A673 (cell line): Measurements from ENCODE around the gene C16orf74. TPM values are rescaled to one million over a fixed set of nuclear protein-coding genes. Genes with fewer than 3 reads are reported as not detected.

ENCODE experiments used
- BruUV-seq: library from RNA; stranded (reverse); fragments of 400-500 nt; replicated peaks from 2 replicates; lab custom pipeline; 2021; lab: Mats Ljungman, UMichigan
- CTCF ChIA-PET: fragments of 300-600 bp; sonication (Branson Sonifier 250); formaldehyde crosslinking; loops from one replicate; lab custom pipeline; 2022; ENCODE audit warnings: antibody characterized with exemption; lab: Charles Lee
- POLR2A ChIA-PET: fragments of 300-600 bp; sonication (Branson Sonifier 250); formaldehyde crosslinking; loops from one replicate; lab custom pipeline; 2022; ENCODE audit warnings: antibody characterized with exemption; ENCODE audit not compliant: low non-redundant PET; lab: Charles Lee
- DNase-seq: peaks from one replicate; pipeline ENCODE4 v3.0.0-alpha.2; 2015; ENCODE audit warnings: low spot score
- H3K27ac ChIP-seq: fragments of 200-600 bp; sonication (generic); 2 replicates; pipeline ENCODE4 v1.5.1; 2016; ENCODE audit warnings: mixed run types, low read depth, mild to moderate bottlenecking, mixed read lengths, antibody characterized with exemption, low read length; ENCODE audit not compliant: poor library complexity, severe bottlenecking
- H3K27me3 ChIP-seq: fragments of 200-600 bp; sonication (generic); replicated peaks from 2 replicates; pipeline ENCODE4 v1.6.1; 2017; ENCODE audit warnings: mixed run types, low read depth, mild to moderate bottlenecking, mixed read lengths, antibody characterized with exemption, low read length; ENCODE audit not compliant: insufficient read depth, poor library complexity
- H3K36me3 ChIP-seq: fragments of 200-600 bp; sonication (generic); 2 replicates; pipeline ENCODE4 v1.6.1; 2016; ENCODE audit warnings: mixed run types, mild to moderate bottlenecking, mixed read lengths, antibody characterized with exemption, low read length; ENCODE audit not compliant: insufficient read depth, poor library complexity, severe bottlenecking
- H3K4me1 ChIP-seq: fragments of 200-600 bp; sonication (generic); 2 replicates; pipeline ENCODE4 v1.6.1; 2017; ENCODE audit warnings: mixed run types, mild to moderate bottlenecking, mixed read lengths, antibody characterized with exemption, low read length; ENCODE audit not compliant: insufficient read depth, poor library complexity, severe bottlenecking
- H3K4me3 ChIP-seq: fragments of 200-600 bp; sonication (generic); 2 replicates; pipeline ENCODE4 v1.5.1; 2016; ENCODE audit warnings: low read depth, mixed run types, mild to moderate bottlenecking, mixed read lengths, low read length; ENCODE audit not compliant: poor library complexity, severe bottlenecking
- H3K9me3 ChIP-seq: fragments of 200-600 bp; sonication (generic); 2 replicates; pipeline ENCODE4 v1.6.1; 2016; ENCODE audit warnings: mixed run types, low read depth, mild to moderate bottlenecking, mixed read lengths, antibody characterized with exemption, low read length; ENCODE audit not compliant: poor library complexity, severe bottlenecking
- CTCF ChIP-seq: fragments of 300-800, 200-600 bp; sonication (generic); conservative IDR thresholded peaks from 2 replicates; pipeline ENCODE4 v1.5.1; 2017; ENCODE audit warnings: low read depth, mild to moderate bottlenecking, antibody characterized with exemption, low read length, moderate library complexity, mixed read lengths
- EZH2 ChIP-seq: fragments of 200-600 bp; sonication (generic); IDR thresholded peaks from 2 replicates; pipeline ENCODE4 v1.6.1; 2017; ENCODE audit warnings: borderline replicate concordance, low read depth, mild to moderate bottlenecking, mixed read lengths, antibody characterized with exemption, low read length; ENCODE audit not compliant: poor library complexity, severe bottlenecking
- intact Hi-C: fragments of 100-400 bp; cut with micrococcal nuclease; formaldehyde crosslinking; loops from one replicate; pipeline ENCODE4 v1.10.0; 2022; ENCODE audit not compliant: unreplicated experiment
- total RNA-seq: library from RNA; stranded (reverse); gene quantifications from 2 replicates; pipeline ENCODE4 v1.2.3, GENCODE V29; 2021

Gene C16orf74
- total RNA-seq, 1 experiment from 2014 or later: 3.8 TPM

GRCh38 chr16:85789773-85790172 lies 38.9 kb upstream of the C16orf74 start:
- H3K4me3 ChIP-seq: no peak overlapping the region
- CTCF ChIA-PET: no interaction called here
- POLR2A ChIA-PET: interaction anchor here (0.7 kb wide), 1 partner anchor 835 kb away, joined by 4 read pairs; no protein-coding TSS in a partner anchor
- intact Hi-C loops: no loop called here
- TF ChIP-seq CTCF (no peak), EZH2 (no peak)
- no peak overlapping the region for H3K27ac ChIP-seq
- H3K9me3 ChIP-seq: no peaks in the 10 kb centered on the region
- no peak for DNase-seq
- no TSS peak for BruUV-seq
- peaks cover 32% of the 10 kb centered on the region for H3K36me3 ChIP-seq
- H3K4me1 ChIP-seq: no peaks in the 10 kb centered on the region
- H3K27me3 ChIP-seq: no peaks in the 10 kb centered on the region

- intact Hi-C loops: no loop called here
- H3K36me3 ChIP-seq: peaks cover 26% of the 10 kb centered on the region
- no peaks in the 10 kb centered on the region for H3K27me3 ChIP-seq
- no peak overlapping the region for H3K27ac ChIP-seq
- H3K4me1 ChIP-seq: no peaks in the 10 kb centered on the region
- TF ChIP-seq CTCF (no peak), EZH2 (no peak)
- no peaks in the 10 kb centered on the region for H3K9me3 ChIP-seq
- ChIA-PET CTCF (no interaction called here), POLR2A (no interaction called here)
- no peak overlapping the region for H3K4me3 ChIP-seq
- no TSS peak for BruUV-seq
- no peak for DNase-seq
Observed at GRCh38 chr16:85788819-85789218, 37.9 kb upstream of the C16orf74 start.

- H3K27me3 ChIP-seq: no peaks in the 10 kb centered on the region
- ChIA-PET POLR2A (no interaction called here), CTCF (no interaction called here)
- no peaks in the 10 kb centered on the region for H3K9me3 ChIP-seq
- no peak overlapping the region for H3K4me3 ChIP-seq
- no TSS peak for BruUV-seq
- intact Hi-C loops: no loop called here
- H3K4me1 ChIP-seq: no peaks in the 10 kb centered on the region
- no peak overlapping the region for H3K27ac ChIP-seq
- H3K36me3 ChIP-seq: peaks cover 10% of the 10 kb centered on the region
- no peak for TF ChIP-seq CTCF
- TF ChIP-seq EZH2: no peak
- no peak for DNase-seq
Observed at GRCh38 chr16:85785927-85786326, 35.0 kb upstream of the C16orf74 start.
